Astrocyte (in vitro differentiated cells and primary cell): Measurements from ENCODE around the gene DNTT.

Source experiments
- CTCF ChIP-seq: IDR thresholded peaks from 2 replicates; pipeline ENCODE4 v1.5.1; 2011; ENCODE audit warnings: low read depth, mild to moderate bottlenecking, inconsistent platforms, low read length, moderate library complexity; ENCODE audit not compliant: insufficient read depth
- EZH2 ChIP-seq: IDR thresholded peaks from 2 replicates; pipeline ENCODE4 v1.6.1; 2012; ENCODE audit warnings: mild to moderate bottlenecking, low read length, inconsistent platforms; ENCODE audit not compliant: insufficient read depth

GRCh38 chr10:96280859-96281258 is 23.4 kb upstream of the DNTT start:
- TF ChIP-seq CTCF, result no peak
- no peak for TF ChIP-seq EZH2
